Renal pelvis (tissue), 4 donors: ENCODE data around the gene KCND1. TPM values are rescaled to one million over a fixed set of nuclear protein-coding genes. Genes with fewer than 3 reads are reported as not detected.

Experiments
- DNase-seq: peaks from one replicate; pipeline ENCODE4 v3.0.0-alpha.2; 2013
- polyA plus RNA-seq, 3 donors: library from polyadenylated mRNA; unstranded; fragments of 120-200 nt; gene quantifications; one replicate each; pipeline ENCODE4 v1.2.1, GENCODE V29; 2013; ENCODE audit not compliant: insufficient read length in 3 of 3

Gene KCND1
- polyA plus RNA-seq, 3 donors, result 2.9 to 3.9 (median 3.0) TPM

DNA sequence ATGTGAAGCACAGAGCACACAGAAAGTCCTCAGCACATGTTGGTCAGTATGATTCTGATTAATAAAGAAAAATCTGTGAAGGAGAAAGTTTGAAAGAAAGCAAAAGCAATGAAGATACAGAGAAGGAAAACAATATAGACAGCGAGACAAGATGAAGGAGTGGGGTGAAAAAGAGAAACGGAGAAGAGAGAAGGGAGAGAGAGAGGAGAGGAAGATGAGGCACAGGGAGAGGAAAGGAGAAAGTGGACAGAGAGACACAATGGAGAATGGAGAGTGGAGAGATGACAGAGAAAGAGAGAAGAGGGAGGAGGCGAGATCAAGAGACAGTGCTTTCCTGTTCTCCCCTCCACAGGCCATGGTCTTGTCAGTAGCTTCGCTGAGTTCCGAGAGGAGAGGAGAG lies 3.9 kb upstream of the KCND1 start:
- no peak for DNase-seq

DNA sequence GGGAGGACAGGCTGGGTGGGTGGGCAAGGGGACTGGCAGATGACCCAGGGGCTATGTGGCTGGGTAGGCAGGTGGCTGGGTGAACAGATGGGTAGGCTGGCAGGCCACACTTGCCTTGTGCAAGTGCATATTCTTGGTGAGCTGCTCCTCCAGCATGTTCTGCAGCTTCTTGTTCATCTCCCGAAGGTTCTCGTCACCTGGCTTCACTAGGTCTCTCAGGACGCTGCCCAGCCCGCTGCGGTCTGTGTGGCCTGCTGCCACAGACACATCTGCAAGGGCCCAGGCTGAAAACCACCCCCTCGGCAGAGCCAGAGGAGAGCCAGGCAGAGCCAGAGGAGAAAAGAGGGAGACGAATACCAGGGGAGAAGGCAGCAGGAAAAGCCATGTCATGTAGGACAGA lies 3.4 kb upstream of the KCND1 start:
- DNase-seq, result no peak

DNA sequence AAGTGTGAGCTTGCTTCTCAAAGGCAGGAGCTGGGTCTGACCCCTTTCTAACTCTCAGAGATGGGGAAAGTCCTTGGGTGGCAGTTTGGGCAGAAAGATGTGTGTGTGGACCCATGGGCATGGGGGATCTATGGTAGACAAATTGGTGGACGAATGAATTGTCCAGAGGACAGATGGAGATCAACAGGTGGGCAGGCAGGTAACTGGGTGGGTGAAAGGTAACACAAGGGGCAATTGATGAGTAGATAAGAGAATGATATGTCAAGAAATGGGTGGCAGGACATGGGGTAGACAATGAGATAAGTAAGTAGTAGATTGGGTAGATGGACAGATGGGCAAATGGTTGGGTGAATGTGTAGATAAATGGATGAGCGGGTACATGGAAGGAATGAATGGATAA lies 2.9 kb upstream of the KCND1 start:
- no peak for DNase-seq

DNA sequence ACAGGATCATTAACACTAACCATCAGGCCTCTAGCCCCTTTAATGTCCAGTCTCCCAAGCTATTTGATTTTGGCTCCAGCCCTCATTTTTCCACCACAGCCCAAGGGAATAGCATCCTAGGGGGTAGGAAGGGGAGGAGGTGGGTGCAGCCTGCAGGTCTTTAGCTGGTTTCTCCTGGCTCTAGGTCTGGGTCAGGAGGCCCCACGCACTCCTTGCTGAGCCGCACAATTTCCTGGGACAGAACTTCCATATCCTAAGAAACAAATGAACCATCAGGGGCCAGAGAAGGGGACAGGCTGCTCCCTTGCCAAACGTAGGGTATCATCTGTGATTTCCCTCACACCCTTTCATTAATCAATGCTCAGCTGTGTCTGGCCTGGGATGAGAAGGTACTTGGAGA lies 2.4 kb upstream of the KCND1 start:
- no peak for DNase-seq

DNA sequence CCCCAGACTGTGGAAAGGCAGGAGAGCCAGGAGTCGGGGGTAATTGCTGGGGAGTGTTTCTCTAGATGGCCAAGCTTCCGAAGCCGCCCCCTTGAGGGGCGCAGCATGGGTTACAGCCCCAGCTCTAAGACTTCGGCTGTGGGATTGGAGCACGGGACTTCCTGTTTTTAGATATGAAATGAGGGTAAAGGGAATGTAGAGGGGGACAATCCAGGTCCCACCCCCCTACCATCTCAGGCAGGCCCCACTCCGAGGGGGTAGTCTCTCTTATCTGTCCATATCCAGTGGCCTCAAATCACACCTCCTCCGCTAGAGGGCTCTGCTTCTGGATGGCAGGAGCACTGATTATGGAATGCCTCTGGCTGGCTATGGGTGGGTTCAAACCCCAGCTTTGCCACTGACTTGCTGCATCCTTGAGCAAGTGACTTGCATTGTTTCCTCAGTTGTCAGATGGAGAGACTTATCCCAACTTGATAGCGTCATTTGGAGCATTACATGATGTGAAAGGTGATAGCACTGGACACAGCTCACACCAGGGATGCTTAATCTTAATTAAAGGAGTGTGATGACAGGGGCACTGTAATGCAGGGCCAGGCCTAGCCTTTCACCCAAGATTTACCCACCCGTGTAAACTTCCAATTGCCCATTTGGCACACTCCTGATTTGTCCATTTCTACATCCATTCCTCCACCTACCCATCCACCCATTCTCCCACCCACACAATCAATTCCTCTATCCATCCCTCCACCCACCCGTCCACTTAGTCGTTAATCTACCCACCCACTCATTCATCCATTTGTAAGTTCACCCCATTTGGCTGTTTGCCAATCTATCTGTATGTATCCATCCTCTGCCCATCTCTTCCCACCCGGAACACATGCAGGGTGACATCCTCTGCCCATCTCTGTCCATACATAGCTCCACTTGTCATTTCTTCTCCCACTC lies 848 bp upstream of the KCND1 start:
- no peak for DNase-seq

DNA sequence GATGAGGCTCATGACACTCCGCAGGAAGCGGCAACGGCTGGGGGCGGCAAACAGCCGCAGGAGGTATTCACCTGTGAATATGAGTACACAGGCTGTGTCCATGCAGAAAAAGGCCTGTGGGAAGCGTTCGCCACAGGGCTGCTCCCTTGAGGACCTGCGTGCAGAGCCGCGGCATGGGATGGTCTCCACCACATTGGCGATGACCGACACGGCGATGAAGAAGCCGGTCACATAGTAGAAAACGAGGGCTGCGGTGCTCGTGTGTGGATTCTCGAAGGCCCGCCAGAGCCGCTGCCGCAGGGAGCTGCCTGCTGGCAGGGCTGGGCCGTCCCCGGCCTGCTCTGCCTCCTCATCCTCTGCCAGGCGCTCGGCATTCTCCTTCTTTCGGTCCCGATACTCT lies 2.2 kb downstream of the KCND1 start:
- no peak for DNase-seq

DNA sequence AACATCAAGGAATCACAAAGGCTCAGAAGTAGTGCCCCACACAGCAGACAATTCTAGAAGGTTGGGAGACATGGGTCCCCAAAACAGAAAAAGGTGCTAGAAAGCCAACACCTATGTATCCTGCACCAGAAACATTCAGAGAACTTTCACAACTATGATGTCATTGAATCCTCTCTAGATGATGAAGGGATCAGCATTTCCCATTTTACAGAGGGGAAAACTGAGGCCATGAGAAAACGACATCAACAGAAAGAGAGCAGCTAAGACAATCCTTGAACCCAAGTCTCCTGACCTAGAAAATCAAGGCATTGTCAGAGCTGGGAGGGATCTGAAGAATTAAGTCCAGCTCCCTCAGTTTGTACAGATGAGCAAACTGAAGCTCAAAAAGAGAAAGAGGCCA lies 3.3 kb downstream of the KCND1 start:
- no peak for DNase-seq

DNA sequence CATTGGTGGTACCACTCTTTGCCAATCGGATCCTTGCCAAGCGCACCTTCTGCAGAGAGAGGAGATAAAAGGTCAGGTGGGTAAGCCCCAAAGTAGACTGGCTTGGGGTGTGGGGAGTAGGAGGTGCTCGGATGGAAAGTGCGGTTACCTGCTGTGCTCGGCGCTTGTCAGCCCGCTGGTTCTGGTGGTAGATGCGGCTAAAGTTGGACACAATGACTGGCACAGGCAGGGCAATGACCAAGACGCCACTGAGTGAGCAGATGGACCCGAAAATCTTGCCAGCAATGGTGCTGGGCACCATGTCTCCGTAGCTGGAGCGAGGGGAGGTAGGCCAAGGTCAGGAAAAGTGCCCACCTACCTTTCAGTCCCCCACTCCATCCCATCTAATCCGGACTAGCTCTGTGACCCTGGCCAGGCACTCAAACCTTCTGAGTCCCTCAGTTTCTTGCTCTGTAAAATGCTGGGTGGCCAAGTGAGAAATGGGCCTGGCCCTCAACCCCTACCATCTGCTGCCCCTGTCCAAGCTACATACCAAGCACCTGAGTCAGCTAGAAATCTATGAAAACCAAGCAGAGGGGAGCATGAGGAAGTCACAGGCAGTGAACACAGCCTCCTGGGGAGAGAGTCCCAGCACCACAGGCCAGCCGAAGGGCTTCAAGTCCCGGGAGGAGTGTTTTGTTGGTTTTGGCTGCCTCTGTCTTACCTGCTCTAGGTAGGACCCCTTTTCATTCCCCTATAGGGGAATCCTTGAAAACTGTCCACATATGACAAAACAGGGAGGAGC lies 4.7 kb downstream of the KCND1 start:
- DNase-seq, result no peak

DNA sequence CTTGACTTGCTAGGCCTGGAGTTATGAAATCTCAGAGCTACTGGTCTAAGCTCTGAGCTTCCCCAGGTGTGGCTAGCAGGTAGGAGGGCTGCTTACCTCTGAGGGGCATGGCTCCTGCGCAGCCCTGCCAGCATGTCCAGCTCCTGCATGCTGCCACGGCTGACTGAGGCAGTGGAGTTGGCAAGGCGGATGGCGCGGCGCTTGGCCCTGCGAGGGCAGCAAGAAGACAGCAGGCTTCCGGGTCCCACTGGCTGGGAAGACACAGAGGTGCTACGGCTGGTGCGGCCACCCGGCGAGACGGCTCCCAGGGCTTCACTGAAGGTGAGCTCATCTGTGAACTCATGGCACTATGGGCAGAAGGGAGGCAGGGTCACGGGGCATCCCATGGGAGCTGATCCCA lies 5.7 kb downstream of the KCND1 start:
- DNase-seq, result no peak

DNA sequence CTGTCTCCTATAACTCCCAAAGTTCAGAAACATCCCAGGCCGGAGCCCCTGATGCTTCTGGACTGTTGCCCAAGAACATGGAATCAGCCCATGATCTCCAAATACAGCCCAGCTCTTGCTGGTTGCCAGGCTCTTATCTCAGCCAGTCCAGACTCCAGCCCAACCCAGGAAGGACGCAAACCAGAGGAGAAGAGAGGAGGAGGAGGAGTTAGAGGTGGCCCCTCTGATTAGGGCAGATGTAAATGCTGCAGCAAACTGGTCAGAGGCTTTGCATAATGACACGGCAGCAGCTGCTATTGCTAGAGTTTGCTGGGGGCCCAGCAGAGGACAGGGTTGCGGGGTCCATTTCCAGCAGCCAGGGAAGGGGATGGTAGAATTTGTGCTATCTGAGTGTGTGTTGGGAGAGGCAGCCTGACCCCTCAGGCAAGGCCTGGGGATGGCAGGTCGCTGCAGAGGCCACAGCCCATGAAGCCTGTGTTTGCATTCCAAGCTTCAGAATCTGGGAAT lies 10.0 kb downstream of the KCND1 start:
- DNase-seq, result no peak

DNA sequence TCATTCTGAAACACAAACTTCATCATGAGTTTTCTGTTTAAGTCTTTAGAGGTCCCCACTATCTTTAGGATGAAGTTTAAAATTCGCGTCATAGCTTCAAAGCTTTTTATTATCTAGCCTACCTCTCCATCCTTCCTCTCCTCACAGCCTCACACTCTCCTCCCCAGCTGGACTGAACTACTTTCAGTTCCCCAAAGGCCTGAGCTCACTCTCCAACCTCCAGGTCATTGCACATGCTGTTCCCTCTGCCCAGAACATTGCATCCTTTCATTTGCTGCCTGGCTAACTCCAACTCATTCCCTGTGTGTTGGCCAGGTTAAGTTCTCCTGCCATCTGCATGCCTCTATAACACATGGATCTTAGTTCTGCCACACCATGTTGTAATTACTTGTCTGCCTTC lies 11.4 kb downstream of the KCND1 start:
- DNase-seq, result no peak

DNA sequence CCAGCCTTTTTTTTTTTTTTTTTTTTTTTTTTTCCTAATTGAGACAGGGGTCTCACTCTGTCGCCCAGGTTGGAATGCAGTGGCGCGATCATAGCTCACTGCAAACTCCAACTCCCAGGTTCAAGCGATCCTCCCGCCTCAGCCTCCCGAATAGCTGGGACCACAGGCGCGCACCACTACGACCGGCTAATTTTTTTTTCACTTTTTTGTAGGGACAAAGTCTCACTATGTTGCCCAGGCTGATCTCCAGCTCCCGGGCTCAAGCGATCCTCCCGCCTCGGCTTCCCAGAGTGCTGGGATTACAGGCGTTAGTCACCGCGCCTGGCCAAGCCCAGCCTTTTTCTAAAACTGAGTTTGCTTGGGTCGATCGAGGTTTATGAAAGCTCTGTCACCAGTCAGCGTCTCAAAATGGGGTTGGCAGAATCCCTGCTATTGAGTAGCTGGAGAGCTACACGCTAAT lies 13.0 kb downstream of the KCND1 start:
- no peak for DNase-seq

DNA sequence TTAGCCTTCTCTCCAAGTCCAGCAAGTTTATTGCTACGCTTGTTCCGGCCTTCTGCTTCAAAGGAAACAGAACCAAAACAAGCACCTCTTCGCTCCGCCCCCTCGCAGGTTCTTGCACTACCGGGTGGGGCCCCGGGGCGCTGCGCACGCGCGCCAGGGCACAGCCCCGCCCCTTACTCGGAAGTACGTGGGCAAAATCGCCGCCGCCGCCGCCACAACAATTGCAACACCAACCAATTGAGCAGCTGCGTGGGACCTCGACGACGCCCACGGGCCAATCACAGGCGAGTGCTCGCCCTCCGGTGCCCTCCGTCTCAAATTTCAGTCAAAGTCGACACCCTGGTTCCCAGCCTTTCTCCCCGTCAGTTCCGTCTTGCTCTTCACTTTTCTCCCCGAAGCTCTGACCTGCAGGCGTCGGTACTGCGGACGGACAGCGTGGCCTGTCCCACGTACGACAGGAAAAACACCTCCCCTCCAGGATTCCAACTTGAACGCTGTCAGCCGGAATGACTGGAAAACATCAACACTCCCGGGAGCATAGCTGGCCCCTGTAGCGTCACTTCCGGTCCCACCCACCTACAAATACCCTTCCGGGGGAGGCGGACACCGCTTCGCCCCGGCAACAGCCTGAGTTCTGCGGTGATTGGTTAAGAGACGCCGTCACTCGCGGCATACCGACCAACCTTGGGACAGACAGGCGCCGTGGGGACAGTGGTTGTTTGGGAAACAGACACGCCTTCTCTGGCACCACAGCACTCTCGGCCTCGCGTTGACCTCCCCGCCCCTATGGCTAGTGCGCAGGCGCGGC lies 13.6 kb downstream of the KCND1 start:
- peak; percentile 95 for DNase-seq

DNA sequence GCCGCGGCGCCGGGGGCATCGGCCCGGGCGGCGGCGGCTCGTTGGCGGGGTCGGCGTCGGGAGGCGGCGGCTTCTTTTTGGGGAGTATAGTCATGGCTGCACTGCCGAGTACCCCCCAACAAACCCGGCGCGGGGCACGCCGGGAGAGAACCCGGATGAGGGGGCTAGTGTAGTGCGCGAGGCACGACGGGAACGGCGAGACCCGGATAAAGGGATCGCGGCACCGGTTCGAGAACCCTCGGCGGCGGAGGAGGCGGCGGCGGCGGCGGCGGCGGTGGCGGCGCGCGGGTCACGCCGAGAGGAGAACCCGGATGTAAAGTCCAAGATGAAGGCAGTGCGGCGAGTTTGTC lies 14.2 kb downstream of the KCND1 start, which contains the start of gene OTUD5:
Gene OTUD5, minus strand, starts transcription at position 131 of the 350 bp plus-strand sequence. Its CDS starts 37 bp downstream, at position 94.
- DNase-seq, result no peak

DNA sequence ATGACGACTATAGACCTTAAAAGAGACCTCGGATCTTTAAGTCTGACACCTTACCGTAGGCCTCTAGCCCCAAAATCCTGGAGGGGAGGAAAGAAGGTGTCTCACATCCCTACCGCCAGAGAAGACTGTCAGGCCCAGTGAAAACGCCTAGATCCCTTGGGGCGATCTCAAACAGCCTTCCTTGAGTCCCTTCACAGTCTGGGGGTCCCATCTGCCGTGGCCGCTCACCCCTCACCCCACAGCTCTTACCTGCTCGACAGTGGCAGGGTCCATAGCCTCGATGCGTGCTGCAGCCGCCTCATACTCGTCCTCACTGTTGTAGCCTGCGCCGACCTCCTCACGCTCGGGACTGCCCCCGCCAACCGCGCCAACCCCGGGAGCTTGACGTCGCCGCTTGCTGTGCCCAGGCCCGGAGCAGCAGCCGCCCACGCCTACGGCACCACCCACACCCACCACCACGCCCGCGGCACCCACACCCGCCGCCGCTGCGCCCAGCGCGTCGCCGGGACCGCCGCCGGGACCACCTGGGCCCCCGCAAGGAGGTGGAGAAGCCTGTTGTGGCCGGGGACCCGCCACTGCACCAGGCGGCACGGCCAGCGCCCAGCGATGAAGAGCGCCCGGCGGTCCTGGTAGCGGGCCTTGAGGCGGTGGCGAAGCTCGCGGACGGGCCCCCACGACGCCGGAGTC lies 14.8 kb downstream of the KCND1 start:
- no peak for DNase-seq

DNA sequence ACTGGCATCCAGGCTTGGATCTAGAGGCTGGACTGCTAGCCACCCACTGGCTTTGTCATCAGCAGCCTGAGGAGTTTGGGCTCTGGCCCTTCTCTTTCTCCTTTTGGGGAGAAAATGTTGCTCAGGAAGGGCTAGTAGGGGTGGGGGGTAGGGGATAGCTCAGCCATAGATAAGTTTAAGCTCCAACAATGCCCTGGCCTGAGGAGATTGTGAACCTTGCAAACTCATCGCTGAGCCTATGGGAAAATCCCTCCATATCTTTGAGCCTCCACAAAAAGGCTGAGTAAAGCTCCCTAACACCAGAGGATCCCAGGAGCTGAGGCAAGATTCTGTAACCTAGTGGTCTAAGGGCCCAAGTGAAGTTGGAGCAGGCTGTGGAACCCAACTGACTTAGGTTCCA lies 23.1 kb downstream of the KCND1 start:
- DNase-seq, result no peak

DNA sequence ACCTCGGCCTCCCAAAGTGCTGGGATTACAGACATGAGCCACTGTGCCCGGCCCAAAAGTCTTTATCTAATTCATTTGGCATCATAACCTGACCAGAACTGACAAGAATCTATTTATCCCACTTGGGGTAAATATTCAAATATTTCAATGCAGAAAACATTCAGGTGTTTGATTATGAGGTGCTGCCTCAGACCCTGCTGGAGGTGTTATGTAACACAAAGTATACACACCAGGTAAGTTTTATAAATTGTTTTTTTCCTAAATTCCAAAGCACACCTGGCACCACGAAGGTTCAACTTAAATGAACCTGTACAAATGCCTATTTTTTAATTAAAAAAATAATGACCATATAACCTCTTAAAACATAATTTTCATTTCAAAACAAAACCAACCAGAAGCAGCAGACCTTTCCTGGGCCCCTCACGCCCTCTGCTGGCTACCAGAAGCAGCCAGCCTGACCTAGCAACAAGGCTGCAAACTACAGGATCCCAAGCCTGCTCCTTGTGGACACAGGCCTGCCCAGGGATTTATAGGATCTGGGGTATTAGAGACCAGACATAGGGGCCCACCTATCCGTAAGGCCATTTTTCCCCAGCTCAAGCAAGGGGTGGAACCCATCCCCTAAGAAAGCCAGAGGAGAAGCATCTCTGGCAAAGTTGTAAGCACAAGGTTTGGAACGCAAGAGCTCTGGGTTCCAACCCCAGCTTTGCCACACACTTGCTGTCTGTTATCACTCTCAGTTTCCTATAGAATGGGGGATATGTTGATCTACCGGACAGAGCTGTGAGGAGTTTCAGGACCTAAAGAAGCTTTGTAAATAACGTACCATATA lies 25.9 kb downstream of the KCND1 start:
- DNase-seq, result no peak

DNA sequence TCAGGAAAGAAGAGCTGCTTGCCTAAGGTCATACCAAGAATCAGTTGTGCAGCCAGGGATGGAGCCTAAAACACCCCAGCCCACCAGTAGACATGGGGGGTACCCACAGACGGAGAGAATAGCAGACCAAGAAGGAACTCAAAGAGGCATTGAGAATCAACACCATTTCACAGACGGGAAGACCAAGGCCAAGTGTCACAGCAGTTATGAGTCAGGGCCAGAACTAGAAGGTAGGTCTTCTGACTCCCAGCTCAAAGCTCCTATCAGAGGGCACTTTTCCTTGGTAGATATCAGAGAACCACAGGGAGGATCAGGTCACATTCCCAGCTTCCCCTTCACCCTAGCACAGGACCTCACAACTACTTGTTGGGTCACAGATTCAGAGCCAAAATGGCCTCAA lies 28.7 kb downstream of the KCND1 start:
- DNase-seq, result no peak

DNA sequence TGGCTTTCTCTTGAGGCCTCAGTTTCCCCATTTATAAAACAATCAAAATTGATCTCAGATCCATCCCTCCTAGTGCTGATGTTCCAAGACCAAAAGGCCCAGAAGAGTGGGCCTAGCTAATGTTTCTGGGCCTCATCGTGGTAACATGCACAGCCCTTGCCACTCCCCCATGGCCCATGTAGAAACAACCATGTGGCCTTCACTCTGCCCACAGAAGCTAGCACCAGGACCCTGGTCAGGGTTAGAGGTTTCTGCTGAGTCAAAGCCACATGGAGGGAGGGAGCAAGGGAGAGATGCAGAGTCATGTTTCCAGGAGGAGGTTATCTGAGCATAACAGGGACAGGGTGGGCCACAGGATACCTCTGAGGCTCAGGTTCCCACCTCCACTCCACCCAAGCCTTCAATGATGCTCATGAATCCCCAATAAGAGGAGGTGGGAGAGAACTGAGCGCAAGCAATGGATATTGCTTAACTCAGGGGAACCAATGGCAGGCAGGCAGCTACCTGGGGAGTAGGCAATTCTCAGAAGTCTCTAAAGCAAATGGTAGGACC lies 31.2 kb downstream of the KCND1 start:
- DNase-seq, result no peak
